Left hindlimb (tissue), 1 donor: ENCODE measurements around the gene CD14.
"Not testable (repeated sequence)": the region's sequence is repeated elsewhere in the genome, so short reads cannot be mapped to it uniquely, and the experiment has no call there.

Experiments
- DNase-seq: peaks from one replicate; pipeline ENCODE4 v3.0.0-alpha.2; 2018

Gene CD14

DNA sequence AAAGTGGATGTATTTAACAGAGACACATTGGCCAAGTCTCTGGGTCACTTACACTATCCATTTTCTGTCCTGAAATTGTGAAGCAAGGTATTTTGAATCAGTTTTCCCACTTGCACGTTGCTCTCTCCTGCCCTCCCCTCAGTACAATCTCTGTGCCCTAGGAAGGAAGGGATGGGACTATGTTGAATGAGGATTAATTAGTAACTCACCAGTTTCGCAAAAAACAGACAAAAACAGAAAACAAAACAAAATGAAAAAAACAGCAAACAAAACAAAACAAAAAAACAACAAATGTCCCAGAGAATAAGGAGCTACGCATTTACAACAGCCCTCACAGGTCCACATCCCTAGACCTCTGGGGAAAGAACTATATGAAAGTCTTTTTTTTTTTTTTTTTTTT lies 1.1 kb upstream of the CD14 start:
- DNase-seq = no peak

DNA sequence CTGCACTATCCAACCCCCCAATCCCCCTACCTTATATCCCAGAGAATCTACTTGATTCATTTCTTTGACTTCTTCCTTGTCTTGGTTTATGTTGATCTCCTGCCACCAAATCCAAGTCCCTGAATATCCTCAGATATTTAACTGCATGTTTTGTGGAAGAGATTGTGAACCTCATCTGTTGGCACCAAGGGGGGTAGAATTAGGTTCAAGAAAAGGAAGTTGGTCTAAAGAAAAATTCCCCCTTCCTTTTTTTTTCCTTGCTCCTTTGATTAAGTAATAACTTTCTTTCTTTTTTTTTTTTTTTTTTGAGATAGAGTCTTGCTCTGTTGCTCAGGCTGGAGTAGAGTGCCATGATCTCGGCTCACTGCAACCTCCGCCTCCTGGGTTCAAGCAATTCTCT lies 526 bp upstream of the CD14 start:
- DNase-seq = no peak

DNA sequence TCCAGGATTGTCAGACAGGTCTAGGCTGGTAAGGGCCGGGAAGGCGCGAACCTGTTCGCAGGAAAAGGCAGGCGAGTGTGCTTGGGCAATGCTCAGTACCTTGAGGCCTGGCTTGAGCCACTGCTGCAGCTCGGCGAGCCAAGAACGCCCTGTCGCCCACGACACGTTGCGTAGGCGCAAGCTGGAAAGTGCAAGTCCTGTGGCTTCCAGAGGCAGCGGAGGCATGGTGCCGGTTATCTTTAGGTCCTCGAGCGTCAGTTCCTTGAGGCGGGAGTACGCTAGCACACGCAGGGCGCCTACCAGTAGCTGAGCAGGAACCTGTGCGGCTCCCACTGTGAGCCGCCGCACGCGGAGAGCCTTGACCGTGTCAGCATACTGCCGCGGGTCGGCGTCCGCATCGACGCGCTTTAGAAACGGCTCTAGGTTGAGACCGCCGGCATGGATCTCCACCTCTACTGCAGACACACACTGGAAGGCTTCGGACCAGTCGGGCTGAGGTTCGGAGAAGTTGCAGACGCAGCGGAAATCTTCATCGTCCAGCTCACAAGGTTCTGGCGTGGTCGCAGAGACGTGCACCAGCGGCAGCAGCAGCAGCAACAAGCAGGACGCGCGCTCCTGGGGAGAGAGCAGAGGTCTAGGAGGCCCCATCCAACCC lies 482 bp downstream of the CD14 start:
- DNase-seq = peak; percentile 53

DNA sequence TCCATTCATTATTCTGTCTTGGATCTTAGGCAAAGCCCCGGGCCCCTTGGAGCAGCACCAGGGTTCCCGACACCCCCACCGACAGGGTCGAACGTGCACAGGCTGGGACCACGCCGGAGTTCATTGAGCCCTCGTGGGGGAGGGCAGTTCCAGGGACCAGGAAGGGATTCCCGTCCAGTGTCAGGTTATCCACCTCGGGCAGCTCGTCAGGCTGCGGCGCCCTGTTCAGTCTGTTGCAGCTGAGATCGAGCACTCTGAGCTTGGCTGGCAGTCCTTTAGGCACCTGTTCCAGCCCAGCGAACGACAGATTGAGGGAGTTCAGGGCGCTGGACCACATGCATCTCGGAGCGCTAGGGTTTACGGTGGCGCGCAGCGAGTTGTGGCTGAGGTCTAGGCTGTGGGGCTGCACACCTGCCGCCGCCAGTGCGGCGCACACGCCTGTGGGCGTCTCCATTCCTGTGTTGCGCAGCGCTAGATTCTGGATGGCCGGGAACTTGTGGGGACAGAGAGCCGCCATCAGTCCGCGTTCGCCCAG lies 1.1 kb downstream of the CD14 start:
- no peak for DNase-seq

DNA sequence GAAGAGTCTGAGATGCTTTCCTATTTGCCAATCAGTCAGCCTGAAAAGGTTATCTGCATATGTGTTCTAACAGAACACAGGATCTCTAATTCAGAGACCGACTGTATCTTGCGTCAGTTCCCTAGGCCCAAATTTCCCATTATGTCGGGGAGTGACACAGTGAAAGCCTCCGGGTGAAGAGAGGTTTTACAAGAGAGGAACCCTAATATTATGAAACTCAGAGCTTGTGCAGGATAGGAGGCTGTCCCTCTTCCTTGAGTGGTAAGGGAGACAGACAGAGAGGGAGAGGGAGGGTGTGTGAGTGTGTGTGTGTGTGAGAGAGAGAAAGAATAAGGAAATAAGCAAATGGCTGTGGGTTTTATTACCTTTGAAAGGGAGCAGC lies 1.9 kb downstream of the CD14 start:
- no peak for DNase-seq

DNA sequence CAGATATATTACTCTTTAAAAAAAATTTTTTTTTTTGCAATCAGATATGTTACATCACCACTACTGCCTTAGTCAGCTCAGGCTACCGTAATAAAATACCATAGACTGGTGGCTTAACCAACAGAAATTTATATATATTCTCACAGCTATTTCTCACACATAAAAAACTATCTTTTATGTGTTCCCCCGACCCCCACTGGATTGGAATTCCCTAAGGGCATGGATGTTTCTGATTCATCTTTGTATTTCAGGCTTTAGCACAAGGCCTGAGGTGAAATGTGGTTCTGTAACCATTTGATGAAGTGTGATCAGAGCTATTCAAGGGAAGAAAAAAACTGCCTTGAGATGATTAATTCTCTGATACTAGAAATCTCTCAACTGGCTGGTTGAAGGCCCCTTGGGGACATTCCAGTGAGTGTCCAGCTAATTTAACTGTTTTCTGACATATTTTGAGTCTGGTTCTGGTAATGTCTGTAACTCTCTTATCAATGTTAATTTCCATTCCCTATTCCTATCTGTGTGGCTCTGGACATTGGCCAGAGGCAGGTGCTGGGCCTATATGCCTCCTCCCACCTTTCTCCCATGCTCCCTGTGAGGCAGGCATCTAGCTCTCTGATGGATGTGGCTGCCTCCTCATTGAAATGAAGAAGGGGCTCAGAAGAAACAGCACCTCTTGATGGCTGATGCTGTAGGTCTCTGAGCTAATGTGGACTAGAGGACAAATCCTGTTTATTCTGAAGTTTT lies 2.5 kb downstream of the CD14 start:
- no peak for DNase-seq

DNA sequence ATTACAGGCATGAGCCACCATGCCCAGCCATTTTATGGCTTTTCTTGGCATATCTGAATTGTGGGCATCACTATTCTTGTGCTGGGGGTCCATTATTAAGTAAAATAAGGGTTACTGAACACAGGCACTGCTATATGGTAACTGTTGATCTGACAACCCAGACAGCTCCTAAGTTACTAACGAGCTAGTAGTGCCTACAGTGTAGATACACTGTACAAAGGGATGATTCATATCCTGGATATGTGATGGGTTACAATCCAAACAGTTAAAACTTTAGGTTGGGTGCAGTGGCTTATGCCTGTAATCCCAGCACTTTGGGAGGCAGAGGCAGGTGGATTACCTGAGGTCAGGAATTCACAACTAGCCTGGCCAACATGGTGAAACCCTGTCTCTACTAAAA lies 4.3 kb downstream of the CD14 start:
- no peak for DNase-seq

DNA sequence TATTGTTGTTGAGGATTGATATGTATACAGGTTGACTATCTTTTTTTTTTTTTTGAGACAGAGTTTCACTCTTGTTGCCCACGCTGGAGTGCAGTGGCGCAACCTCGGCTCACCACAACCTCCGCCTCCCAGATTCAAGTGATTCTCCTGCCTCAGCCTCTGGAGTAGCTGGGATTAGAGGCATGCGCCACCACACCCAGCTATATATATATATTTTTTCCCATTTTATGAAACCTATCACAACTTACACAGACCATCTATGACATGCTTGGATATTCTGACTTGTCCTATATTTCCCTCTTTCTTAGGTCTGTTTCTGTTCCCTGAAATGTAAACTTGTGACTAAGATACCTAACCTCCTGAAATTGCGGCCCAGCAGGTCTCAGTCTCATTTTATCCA lies 5.0 kb downstream of the CD14 start:
- DNase-seq = no peak

DNA sequence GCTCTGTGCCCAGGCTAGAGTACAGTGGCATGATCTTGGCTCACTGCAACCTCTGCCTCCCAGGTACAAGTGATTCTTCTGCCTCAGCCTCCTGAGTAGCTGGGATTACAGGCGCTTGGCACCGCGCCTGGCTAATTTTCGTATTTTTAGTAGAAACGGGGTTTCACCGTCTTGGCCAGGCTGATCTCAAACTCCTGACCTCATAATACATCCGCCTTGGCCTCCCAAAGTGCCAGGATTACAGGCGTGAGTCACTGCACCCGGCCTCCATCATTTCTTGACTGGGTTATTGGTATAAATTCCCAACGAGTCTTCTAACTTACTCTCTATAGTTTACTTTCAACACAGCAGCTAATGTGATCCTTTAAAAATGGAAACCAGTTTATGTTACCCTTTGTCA lies 8.1 kb downstream of the CD14 start:
- DNase-seq = not testable (repeated sequence)

DNA sequence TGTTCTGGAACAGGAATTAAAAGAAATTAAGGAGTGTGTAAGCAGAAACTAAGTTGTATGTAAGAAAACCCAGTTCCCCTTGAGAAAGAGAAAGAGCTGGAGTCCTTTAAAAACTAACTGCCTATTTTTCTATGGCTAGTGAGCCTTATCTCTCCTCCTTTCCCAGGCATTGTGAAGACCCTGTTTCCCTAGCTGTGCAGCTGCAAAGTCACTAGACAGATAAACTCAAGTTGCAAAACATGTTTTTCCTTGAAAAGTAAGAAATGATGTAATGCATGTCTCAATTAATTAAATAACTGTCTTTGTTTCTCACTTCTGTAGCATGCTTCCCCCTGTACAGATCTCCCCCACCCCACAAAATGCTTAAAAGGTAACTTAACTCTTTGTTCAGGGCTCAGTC lies 9.9 kb downstream of the CD14 start:
- DNase-seq = not testable (repeated sequence)

DNA sequence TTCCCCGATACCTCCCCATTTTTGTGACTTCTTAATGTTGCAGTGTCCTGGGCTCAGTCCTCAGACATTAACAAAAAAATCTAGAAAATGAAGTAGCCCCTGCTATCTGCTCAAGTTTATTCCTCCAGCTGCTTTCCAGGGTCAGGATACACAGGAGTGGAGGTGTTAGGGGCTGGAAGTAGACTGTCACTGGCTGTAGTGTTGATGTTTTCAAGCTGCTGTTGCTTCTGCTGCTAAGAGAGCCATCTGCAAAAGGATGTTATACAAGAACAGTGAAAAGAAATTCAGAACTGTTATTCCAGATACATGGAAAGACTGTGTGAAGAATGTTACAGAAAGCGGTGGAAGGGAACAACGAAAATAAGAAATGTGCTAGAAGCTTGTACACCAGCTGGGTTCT lies 10.7 kb downstream of the CD14 start:
- DNase-seq = no peak

DNA sequence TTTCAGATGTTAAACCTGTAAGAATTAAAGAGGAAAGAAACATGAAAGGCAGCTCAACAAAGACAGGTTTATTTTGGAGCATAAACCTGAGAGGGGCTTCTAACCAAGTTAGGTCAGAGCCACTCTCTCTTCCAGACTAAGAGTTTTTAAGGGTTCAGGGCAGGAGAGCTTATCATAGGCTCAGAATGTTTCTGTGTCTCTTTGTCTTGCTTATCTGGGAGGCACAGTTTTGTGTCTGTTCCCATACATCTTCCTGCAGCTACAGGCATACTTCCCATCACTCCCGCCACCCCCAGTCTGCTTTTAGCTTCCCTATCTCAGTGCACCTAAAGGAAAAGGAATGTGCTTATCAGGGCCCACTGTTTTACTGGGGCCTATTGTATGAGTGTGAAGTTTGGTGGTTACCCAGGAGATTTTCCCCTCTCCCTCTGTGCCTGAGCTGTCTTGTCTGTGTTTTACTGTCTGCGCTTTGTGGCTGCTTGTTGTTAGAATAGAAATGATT lies 21.9 kb downstream of the CD14 start:
- no peak for DNase-seq

DNA sequence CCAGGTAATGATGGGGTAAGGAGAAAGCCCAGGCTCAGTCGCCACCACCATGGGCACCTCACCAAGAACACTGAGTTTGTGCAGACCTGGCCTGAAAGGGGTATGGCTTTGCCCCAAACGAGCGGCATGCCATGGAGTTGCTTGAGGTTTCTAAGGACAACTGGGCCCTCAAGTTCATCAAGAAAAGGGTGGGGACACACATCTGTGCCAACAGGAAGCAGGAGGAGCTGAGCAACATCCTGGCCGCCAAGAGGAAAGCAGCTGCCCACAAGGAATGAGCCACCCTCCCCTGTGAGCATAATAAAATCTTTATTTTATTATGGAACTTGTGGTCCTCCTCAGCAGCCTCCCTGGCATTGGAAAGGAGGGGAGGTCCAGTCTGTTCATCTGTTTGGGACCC lies 23.8 kb downstream of the CD14 start:
- no peak for DNase-seq

DNA sequence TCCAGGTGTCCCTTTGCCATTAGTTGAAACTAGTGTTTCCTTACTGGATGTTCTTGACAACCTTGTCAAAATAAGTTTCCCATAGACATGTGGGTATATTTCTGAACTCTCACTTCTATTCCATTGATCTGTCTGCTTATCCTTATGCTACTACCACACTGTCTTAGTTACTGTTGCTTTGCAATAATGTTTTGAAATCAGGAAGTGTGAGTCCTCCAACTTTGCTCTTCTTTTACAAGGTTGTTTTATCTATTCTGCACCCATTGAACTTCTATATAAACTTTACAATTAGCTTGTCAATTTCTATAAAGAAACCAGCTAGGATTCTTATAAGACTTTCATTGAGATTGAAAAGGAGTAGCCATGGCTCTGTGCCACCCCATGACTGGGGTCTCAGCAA lies 24.3 kb downstream of the CD14 start:
- DNase-seq = no peak

DNA sequence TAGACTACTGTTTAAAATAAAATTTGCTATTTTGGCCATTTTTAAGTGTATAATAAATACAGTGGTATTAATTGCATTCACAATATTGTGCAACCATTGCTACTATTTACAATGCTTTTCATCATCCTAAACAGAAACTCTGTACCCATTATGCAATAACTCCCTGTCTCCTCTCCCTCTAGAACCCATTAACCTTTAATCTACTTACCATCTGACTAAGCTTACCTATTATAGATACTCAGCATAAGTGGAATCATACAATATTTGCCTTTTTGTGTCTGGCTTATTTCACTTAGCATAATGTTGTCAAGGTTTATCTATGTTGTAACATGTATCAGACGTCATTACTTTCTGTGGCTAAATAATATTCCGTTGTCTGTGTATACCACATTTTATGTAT lies 25.9 kb downstream of the CD14 start:
- DNase-seq = no peak

DNA sequence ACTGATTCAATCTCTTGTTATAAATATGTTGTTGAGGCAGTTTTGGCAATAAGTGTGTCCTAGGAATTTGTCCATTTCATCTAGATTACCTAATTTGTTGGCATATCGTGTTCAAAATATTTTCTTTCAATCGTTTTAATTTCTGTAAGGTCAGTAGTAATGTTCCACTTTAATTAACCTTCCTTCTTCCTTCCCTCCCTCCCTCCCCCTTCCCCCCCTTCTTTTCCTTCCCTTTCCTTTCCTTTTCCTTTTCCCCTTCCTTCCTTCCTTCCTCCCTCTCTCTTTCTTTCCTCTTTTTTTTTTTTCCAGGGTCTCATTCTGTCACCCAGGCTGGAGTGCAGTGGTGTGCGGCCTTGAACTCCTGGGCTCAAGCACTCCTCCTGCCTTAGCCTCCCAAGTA lies 27.1 kb downstream of the CD14 start:
- no peak for DNase-seq

DNA sequence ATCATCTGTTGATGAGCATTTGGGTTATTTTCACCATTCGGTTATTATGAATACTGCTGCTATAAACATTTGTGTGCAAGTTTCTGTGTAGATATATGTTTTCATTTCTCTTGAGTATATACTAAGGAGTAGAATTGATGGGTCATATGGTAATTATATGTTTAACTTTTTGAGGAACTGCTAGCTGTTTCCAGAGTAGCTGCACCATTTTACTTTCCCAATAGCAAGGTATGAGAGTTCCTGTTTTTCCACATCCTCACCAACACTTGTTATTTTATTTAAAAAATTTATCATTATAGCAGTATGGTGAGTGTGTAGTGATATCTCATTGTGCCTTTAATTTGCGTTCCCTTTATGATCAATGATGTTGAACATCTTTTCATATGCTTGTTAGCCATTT lies 29.2 kb downstream of the CD14 start:
- no peak for DNase-seq

DNA sequence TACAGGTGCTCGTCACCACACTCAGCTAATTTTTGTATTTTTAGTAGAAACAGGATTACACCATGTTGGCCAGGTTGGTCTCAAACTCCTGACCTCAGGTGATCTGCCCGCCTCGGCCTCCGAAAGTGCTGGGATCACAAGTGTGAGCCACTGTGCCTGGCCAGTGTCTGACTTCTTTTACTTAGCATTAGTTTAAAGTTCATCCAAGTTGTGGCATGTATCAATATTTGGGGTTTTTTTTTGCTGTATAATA lies 29.6 kb downstream of the CD14 start:
- not testable (repeated sequence) for DNase-seq

DNA sequence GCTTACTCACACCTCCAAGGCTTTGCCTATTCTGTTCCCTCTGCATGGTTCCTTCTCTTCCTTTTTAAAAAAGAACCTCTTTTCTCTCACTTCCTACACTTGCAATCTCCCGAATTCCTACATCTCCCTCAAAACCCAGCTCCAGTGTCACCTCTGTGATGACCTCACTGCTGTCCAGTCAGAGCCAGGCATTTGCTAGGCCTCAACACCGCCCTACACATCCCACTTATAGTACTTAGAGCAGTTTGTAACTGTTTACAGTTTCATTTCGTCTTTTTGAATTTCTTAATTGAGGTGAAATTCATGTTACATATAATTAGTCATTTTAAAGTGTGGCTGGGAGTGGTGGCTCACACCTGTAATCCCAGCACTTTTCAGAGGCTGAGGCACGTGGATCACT lies 30.8 kb downstream of the CD14 start:
- no peak for DNase-seq

DNA sequence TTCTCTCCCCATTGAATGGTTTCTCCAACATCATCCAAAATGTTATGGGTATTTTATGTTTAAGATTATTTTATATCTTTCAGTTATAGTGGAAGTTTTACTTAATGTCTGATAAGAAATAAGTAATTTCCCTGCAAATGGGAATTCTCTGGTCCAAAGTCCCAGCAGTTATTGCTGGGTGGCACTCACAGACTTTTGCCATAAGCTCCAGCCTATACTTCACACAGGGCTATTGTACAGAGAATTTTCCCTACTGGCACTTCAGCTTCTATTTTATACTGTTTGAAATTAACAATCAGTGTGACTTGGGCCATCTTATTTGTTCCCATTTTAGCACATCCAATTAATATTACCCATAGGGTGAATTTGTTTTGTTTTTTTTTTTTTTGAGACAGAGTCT lies 32.9 kb downstream of the CD14 start:
- no peak for DNase-seq

DNA sequence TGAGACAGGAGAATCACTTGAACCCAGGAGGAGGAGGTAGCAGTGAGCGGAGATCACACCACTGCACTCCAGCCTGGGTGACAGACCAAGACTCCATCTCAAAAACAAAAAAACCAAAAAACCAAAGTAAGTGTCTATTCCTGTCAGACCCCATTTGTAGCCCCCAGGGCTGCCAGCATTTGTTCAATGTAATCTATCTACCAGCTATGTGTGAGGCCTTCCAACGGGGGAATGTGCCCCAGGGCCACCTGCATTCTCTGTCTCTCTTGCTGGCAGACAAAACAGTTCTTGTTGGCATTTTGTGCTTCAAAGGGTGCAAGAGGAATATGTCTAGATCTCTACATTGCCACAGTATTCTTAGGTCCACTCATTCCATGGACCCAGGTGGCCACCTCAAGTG lies 34.1 kb downstream of the CD14 start:
- DNase-seq = no peak

DNA sequence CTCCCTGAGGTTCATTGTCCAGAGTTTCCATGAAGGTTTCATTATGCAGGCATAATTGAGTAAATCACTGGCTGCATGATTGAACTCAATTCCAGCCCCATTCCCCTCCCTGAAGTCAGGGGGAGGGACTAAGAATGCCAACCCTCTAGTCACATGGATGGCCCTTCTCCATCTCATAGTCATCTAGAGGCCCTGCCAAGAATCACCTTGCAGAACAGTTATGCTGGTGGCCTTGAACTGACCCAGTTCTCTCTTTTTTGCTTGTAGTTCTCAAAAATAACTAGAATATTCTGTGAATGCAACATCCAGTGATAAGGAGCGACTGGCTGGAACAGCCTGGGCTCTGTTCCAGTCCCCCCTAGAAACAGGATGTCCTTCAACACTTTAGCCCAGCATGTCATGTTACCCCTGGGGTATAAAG lies 36.6 kb downstream of the CD14 start:
- no peak for DNase-seq

DNA sequence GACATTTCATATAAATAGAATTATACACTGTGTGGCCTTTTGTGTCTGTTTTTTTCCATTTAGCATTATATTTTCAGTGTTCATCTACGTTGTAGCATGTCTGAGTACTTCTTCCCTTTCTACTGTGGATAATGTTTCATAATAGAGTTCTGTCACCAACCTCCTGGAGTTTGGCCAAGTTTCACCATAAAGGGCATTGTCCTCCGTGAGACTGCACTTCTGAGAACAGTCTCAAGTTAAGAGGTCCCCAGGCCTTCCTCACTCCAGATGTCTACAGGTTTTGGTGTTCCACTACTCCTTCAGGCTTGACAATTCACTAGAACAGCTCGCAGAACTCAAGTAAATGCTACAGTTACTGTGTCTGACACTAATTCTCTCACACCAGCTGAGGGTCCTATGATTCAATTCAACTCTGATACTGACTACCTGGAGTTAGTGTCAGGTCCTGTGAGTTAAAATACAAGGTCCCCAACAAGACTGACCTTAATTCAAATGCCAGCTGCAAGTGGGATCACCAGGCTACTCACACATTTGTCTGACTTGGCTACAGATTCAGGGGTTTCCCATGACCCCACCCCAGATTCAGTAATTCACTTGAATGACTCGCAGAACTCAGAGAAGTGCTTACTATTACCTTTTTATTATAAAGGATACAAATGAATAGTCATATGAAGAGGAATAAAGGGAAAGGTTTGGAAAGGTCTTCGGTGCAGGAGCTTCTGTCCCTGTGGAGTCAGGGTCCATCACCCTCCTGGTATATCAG lies 37.3 kb downstream of the CD14 start:
- DNase-seq = no peak

DNA sequence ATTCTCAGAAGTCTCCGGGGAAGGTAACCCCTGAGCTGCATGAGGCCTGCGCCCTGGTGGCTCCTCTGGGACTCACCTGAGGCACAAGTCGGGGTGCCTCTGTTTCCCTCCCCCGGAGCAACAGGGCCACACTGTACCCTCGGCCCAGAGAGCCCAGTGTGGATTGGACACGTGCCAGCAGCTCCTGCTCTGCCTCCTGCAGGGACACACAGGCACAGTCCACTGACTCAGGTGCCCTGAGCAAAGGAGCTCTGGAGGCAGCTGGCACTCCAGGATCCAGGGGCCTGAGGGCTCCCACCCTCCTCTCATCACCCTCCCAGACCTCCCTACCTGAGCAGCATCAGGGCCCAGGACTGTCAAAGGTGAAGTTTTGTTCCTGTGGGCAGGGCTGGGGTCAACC lies 38.8 kb downstream of the CD14 start:
- no peak for DNase-seq
